PC-3 (cell line): ENCODE data around the gene ARMC12.

Experiments
- CTCF ChIP-seq: fragments of 300-600 bp; sonication (generic); conservative IDR thresholded peaks from 2 replicates; pipeline ENCODE4 v1.5.1; 2017; ENCODE audit warnings: antibody characterized with exemption, low read depth, mild to moderate bottlenecking, low read length
- EZH2 ChIP-seq: fragments of 300-600 bp; sonication (generic); IDR thresholded peaks from one replicate; pipeline ENCODE4 v1.6.1; 2017; ENCODE audit warnings: antibody characterized with exemption, mild to moderate bottlenecking, low read length; ENCODE audit not compliant: unreplicated experiment

- TF ChIP-seq EZH2 = no peak
- TF ChIP-seq CTCF = peak; percentile 30; the same call in 1 of the 2 replicates
These were observed 17.8 kb downstream of the ARMC12 start for GRCh38 chr6:35754452-35755277.
